ENCODE results near the gene CTSC.

DNA sequence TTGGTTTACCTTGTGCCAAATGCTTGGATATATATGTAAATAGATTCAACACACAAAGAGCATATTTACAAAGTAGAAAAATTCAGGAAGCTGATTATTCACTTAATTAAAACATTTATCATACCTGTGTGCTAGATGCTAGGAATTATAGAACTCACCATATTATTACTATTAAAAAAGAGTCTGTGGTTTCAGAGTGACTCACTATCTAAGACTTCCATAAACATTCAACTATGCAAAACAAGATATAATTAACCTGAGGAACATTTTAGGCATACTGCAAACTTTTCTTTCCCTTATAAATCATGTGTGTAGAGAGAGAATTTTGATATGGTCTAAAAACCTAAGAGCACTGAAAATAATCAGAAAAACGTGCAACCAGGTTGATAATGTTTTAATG is 27.3 kb downstream of the CTSC start:
- TF ChIP-seq, protein P1, sequence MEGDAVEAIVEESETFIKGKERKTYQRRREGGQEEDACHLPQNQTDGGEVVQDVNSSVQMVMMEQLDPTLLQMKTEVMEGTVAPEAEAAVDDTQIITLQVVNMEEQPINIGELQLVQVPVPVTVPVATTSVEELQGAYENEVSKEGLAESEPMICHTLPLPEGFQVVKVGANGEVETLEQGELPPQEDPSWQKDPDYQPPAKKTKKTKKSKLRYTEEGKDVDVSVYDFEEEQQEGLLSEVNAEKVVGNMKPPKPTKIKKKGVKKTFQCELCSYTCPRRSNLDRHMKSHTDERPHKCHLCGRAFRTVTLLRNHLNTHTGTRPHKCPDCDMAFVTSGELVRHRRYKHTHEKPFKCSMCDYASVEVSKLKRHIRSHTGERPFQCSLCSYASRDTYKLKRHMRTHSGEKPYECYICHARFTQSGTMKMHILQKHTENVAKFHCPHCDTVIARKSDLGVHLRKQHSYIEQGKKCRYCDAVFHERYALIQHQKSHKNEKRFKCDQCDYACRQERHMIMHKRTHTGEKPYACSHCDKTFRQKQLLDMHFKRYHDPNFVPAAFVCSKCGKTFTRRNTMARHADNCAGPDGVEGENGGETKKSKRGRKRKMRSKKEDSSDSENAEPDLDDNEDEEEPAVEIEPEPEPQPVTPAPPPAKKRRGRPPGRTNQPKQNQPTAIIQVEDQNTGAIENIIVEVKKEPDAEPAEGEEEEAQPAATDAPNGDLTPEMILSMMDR (IDR thresholded peaks at IDR 0.05) = no peak
- TF ChIP-seq POLR2A (IDR thresholded peaks at IDR 0.05) = no peak
- no peak for TF ChIP-seq POLR2AphosphoS5 (IDR thresholded peaks at IDR 0.05)
- no peak for TF ChIP-seq EP300 (IDR thresholded peaks at IDR 0.05)

Measured in gastroesophageal sphincter (tissue), 3 donors.